SHP77 (cell line): ENCODE results near the gene CAPN8.

Experiments
- DNase-seq, 2 experiments: peaks; one replicate each; lab custom pipeline; 2025; lab: John Stamatoyannopoulos, UW

The CAPN8 gene

DNA sequence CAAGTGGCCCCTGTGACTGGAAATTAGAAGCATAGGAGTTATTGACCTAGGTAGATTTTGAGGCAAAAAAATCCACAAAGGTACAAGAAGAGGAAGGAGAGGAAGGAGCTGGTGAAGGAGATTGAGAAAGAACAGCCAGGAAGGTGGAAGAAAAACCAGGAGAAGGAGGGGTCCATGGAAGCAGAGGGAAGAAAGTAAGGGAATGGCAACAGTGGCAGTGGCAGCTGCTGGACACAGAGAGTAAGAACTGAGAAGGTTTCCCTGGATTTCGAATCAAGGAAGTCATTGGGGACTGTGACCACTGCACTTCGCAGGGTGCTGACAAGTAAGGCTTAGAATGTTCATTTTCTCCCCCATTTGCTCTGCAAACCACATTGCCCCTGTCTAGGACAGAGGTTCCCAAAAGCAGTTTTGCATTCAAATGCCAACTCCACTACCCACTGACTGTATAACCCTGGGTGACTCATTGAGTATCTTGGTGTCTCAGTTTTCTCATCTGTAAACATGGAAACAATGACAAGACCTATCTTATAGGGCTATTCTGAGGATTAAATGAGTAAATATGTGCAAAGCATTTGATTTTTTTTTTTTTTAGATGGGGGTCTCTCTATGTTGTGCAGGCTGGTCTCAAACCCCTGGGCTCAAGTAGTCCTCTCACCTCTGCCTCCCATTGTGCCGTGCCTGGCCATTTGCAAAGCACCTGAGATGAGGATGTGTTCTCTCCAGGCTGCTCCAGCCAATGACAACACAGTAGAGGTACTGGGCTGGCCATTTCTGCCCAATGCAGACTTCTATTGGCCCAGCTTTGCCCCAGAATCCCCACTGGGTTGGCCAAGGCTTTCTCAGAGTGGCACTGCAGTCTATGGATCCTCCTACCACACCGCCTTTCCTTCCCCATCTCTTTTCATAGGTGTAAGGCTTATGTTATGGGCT, 37.5 kb upstream of the CAPN8 start:
- no peak for DNase-seq

DNA sequence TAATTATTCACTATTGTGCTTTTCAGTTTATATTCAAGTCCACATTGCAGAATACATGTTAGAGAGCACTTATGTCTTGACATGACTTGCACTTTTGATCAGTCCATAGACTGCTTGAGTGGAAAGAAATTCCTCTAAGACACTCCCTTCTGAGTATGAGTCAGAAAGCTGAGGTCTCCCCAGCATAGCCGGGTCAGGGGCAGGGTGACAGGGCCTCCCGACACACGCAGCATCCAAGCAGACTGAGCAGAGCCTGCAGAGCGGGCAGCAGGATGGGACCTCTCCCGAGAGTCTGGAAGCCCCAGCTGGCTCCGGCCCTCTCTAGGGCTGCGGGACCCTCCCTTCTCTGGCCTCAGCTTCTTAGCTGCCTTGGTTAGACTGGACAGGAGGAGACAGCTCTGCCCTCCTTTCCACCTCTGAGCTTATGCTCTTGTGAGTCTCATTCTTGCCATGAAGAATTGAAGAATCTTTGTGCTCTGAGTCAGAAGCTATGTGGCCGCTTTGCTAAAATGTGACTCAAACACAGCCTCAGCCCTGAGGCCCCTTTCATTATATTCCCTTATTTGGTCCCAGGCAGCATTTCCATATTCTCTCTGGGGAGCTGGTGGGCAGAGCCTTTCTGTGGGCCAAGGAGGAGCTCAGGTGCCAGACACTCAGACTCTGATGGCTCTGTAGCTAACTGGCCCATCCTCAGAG, 35.6 kb upstream of the CAPN8 start:
- no peak for DNase-seq

DNA sequence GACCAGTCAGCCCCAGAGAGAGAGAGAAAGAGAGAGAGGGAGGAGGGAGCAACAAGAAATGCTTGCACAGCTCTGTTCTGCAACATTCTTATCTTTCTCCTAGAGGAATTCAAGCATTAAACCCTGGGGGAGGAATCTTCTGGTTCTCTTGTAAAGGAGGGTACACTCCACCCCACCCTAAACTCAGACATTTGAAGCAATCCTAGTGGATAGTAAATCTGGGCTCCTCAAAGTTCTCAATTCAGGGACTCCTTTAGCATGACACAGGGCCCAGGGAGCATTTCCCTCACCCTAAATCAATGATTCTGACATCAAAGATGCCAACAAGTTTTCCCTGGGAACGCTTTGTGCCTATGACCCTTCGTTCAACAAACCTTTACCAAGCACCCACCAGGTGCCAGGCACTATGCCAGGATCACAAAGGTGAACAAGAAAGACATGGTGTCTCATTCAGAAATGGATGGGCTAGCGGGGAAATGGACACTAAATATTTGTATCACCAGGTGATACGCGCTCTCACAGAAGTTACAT, 35.0 kb upstream of the CAPN8 start:
- DNase-seq = no peak

DNA sequence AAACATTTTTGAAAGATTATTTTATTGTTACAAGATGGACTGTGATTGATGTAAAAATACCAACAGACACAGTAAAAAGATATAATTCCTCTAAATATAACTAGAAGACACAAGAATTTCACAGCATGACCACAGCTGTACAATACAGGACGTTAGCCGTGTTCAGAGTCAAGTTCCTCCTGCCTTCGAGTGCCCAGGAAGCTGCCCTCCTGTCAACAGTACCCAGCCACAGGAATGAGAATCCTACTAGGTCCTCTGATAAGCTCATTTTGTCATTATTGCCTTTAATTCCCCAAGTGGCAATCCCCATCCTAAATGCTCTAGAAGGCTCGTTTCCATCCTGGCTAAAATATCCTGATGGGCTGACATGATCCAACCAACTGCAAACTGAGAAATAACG, 30.4 kb upstream of the CAPN8 start:
- no peak for DNase-seq

DNA sequence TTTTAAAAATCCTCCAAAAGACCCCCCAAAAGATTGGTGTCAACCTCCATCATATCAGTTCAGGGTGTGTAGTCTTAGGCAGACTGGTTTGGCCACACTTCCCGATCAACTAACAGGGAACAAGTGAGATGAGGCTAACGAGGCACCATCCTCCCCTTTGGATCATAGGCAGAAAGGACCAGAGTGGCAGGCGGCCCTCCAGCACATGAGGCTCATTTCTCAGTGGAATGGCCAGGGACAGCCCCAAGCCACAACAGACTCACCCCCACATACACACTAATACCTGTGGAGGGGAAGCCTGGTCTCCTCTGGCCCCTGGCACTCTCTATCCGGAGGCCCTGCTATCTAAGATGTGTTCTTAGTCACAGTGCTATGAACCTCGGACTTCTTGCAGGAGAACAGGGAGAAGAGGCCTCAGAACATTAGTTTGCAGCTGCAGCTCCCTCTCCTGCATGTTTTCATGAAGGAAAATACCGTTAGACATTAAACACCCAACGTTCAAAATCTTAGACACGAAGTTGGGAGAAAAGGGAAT, 29.6 kb upstream of the CAPN8 start:
- no peak for DNase-seq

DNA sequence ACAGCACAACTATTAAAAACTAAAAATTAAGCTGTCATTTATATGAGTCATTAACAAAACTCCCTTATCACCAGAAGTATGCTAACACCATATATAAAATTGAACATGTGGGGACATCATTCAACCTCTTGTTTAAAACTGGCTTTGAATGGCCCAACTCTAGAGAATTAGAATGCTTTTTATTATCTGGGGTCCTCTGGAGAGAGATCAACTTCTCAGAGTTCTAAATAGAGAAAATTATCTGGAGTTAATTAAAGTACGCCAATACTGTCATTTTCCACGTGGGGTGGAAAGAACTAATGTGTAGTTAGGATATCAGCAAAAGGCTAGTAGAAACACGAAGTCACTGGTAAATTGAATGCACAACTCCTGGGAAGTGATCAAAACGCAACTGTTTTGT, 25.6 kb upstream of the CAPN8 start:
- DNase-seq = no peak

DNA sequence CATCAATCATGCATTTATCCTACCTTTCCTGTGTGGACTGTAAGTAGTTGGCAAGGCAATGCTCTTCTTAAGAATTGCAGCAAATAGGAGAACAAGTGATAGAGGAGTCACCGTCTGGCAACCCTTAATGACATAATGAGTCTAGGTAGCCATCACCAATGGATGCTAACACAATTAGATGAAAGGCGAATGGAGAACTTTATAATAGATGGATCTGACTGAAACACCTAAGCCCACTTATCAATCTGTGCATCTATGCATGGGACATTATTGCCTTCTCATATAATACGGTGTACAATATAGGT, 18.9 kb upstream of the CAPN8 start:
- DNase-seq = no peak

DNA sequence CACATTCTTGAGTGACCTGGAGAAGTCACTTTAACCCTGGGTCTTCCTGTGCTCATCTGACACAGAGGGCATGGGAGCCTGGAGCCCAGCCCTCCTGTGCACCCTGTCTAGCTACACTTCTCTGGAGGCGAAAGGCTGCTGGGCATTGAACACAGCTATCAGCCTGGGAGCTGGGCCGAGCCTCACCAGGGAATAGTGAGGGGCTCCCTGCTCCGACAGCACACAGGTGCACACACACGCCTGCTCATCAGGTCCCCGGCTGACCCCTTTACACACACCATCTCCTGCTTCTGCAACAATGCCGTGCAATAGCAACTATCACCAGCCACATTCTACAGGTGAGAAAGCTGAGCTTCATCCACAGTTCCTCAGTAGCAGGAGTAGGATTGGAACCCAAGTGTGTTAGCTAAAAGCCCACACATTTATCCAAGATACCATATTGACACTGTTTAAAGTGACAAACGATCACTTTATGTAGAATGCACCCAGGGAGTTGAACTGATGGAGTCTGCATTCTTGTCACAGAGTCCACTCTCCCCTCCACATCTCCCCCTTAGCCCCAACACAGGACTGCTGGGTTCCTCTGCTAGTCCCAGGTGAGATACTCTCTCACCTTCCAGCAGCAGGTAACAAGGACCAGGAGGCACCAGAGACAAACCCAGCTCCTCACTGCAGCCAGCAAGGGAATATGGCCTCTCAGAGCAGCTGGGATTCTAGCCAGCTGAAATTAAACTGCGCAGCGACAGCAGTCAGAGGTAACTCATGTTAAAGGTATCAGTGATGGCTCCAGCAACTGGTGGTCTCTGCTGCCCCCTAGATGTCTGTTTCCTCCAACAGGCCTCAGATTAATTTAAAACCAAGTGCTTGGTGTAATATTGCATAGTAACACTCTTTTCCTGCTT, 18.3 kb upstream of the CAPN8 start:
- peak; percentile 74 to 75 for DNase-seq

DNA sequence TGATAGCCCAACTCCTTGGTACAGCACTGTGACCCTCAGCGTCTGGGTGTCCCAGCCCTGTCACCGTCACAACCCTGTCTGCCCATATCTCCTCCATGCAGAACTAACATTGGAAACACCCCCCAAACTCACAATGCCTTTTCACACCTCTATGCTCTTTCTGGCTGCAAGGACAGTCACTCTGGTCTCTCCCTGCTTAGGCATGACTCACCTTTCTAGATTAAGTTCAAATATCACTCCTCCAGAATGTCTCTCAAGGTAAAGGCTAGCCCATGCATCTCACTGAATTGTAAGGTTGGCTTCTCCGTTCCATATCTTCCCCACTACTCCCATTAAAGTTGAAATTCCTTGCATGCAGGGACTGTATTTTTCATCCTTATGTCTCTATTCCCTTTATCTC, 17.0 kb upstream of the CAPN8 start:
- no peak for DNase-seq

DNA sequence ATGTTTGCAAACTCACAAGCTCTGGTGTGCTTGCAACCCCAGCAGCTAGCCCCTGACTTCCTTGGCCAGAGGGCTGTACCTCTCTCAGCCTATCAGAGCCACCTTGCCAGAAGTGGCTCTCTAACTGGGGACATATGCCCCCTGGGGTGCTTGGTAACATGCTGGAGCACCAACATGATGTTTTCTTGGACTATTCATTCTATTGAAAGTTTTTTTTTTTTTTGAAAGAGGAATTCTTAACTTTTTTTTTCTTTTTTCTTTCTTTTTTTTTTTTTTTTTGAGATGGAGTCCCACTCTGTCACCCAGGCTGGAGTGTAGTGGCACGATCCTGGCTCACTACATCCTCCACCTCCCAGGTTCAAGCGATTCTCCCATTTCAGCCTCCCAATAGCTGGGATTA, 14.7 kb upstream of the CAPN8 start:
- DNase-seq = no peak

DNA sequence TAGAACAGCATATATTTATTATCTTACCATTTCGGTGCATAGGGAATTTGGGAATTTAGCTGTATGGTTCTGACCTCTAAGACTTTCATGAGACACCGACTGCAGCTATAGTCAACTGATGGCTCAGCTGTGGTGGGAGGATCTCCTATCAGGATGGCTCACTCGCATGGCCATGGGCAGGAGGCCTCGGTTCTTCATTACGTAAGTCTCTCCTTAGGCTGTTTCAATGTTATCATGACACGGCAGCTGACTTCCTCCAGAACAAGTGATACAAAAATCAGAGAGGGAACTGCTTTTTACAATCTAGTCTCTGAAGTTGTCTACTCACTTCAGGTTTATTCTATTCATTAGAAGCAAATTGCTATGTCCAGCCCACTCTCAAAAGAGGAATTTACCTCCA, 13.3 kb upstream of the CAPN8 start:
- DNase-seq = no peak

DNA sequence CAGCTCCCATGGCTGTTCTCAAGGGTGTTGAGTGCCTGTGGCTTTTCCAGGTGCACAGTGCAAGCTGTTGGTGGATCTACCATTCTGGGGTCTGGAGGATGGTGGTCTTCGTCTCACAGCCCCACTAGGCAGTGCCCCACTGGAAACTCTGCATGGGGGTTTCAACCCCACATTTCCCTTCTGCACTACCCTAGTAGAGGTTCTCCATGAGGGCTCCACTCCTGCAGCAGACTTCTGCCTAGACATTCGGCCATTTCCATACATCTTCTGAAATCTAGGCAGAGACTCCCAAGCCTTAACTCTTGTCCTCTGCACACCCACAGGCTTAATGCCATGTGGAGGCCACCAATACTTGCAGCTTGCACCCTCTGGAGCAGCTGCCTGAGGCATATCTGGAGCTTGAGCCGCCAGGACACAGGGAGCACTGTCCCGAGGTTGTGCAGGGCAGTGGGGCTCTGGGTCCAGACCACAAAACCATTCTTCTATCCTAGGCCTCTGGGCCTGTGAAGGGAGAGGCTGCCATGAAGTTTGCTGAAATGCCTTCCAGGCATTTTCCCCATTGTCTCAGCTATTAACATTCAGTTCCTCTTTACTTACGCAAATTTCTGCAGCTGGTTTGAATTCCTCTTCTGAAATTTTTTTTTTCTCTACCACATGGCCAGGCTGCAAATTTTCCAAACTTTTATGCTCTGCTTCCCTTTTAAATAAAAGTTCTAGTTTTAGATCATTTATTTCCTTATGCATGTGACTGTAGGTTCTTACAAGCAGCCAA, 8.8 kb upstream of the CAPN8 start:
- DNase-seq = no peak

DNA sequence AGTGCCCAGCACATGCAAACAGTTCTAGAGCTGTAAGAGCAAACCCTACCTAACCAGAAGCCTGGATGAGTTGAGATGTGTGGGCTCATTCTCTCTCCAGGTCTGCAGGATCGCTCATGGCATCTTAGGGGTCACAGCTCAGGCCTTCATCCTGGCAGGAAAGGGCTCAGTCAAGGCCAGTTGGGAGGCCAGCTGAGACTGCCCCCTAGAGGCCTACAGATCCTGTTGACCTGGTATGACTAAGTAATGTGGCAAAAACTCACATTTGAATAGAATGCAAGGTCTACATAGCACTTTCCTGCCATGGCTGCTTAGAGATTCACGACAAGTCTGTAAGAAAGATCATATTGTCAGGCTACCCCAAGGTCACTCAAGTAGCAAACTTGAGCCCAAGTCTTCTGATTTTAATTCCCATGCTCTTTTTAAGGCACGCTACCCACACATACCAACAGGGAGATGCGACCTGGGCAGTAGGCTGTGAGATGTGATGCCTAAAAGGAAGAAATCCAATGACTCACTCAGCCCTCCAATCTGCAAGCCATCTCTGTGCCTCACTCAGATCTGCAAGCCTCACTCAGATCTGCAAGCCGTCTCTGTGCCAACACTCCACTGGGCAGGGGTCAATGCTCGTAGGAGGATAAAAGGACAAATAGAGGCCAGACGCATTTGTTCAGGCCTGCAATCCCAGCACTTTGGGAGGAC, 5.1 kb upstream of the CAPN8 start:
- DNase-seq = peak; percentile 39 to 53

DNA sequence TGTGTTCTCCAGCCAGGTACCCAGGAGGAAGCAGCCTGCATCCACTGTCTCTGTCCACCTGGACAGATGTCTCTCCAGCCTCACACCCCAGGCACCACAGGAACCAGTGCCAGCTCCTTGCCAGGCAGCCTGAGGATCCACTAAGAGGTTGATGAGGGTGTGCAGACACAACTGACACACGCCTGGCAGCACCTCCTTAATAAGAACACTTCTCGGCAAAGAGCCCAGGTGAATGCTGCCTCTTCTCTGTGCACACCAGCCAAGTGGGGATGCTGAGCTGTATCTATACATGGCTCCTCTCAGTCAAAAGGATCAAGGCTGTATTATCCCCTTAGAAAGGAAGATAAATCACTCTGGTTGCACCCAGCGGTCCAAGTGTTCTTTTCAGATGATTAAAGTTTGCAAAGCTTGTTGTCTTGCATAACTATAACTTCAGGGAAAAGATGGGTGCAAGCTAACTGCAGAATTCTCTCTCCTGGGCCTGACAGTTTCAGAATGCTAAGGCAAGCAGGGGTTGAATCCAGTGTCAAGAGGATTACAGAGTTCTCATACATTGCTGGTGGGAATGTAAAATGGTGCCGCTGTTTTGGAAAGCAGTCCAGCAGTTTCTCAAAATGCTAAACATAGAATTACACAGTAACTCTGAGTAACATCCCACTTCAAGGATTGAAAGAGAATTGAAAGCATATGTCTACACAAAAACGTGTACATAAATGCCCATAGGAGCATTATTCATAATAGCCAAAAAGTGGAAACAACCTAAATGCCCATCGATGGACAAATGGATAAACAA, 3.7 kb upstream of the CAPN8 start:
- no peak for DNase-seq

DNA sequence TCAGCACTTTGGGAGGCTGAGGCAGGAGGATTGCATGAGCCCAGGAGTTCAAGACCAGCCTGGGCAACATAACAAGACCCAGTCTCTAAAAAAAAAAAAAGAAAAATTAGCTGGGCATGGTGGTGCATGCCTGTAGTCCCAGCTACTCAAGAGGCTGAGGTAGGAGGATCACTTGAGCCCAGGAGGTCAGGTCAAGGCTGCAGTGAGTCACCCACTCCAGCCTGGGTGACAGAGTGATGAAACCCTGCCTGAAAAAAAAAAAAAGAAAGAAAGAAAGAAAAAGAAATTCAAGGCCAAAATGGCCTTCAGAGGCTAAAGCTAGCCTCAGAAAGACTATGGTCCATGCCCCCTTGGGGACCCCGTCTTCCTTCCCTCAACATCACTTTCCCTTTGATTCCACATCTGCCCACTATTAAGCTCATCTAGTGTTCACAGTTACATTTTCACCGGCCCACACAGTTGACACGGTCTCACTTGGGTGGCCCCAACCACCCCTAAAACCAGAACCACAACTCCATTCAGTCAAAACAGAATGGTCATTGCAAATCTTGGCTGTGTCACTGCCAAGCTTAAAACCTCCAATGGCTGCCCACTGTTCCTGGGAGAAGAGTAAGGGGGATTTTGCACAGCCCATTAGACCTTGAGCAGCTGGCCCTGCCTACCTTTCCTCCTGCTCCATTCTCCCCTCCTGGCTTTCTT, 2.1 kb upstream of the CAPN8 start:
- no peak for DNase-seq

DNA sequence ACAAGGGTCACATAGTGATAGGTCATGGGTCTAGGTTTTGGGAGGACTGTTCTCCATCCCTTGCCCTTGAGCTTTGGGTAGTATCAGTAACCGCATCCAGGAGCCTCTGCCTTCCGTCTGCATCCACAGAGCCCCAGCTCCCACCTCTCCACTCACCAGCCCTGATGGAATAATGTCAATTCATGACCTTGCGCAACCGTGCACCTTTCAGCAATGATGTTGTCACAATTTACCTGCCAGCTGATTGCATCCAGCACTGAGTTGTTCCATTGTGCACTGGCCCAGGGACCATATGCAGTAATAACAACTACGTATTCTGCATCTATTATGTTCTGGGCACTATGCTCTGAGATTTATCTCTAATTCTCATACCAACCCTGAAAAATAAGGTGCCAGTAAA, 1.4 kb downstream of the CAPN8 start:
- no peak for DNase-seq

DNA sequence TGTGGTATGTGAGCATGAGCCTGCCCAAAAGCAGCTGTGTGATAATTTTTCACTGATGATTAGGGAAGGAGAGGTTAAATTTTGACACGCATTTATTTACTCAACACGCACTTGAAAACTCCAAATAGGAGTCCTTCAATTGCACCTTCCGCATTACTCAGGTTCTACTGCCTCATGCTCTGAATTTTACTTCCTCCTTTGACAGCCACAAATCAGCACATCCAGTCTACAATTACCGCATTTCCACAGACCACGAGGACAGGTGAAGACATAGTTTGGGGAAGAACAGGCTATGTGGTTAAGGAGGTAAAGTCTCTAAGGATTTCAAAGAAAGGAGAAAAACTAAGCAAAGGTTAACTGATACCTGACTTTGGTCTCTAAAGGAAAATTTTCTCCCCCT, 2.6 kb downstream of the CAPN8 start:
- no peak for DNase-seq

DNA sequence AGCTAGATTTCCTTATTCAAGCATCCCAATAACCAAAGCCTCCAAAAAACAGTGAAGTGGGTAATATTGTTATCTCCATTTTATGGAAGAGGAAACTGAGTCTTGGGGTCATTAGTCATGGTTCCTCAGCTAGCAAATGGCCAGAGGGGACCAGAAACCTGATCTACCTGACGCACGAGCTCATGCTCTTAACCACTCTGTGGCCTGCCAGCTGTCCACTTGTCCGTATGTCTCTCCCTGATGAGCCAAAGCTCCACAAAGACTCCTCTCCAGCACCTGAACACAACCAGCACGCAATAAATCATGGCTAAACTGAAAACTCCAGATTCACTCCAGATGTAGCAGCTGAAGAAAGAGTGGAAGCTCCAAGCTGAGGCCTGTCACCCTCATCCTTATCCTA, 5.8 kb downstream of the CAPN8 start:
- peak; percentile 90 for DNase-seq

DNA sequence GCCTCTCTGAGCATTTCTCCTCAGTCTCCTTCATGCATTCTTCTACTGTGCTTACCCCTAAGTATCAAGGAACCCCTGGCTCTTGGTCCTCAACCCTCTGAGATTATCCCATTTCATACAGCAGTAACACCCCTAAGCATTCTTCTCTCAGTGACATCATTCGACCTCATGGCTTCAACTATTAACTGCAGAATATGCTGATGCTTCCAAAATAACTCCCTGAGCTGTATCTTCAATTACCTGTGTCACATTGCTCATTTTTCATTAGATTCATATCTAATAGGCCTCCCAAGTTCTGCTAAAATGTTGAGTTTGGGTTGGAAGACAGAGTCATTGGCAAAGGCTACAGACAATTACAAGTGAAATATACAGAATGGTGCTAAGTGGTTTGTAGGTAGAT, 7.5 kb downstream of the CAPN8 start:
- DNase-seq = no peak
